HG03571 (cell line): Measurements from ENCODE around the gene KCNN2.

Source experiments
- ATAC-seq: cut with Tn5 transposase; IDR thresholded peaks from one replicate; pipeline ENCODE4 v1.9.1; 2021; ENCODE audit not compliant: unreplicated experiment

KCNN2 gene

GRCh38 chr5:114362197-114362976, 517 bp downstream of the KCNN2 start:
- ATAC-seq: no peak

GRCh38 chr5:114362977-114363761, 1.3 kb downstream of the KCNN2 start:
- ATAC-seq: no peak

GRCh38 chr5:114363837-114364236, 2.0 kb downstream of the KCNN2 start:
- ATAC-seq: no peak

GRCh38 chr5:114367029-114367428, 5.2 kb downstream of the KCNN2 start:
- no peak for ATAC-seq

- no peak for ATAC-seq
Measured at GRCh38 chr5:114369680-114370417, 8.0 kb downstream of the KCNN2 start.

GRCh38 chr5:114377050-114377844, 15.4 kb downstream of the KCNN2 start:
- no peak for ATAC-seq

- no peak for ATAC-seq
Measured at GRCh38 chr5:114377946-114378345, 16.1 kb downstream of the KCNN2 start.

GRCh38 chr5:114380721-114381120, 18.9 kb downstream of the KCNN2 start:
- ATAC-seq: no peak

GRCh38 chr5:114387433-114387832, 25.6 kb downstream of the KCNN2 start:
- ATAC-seq: no peak

GRCh38 chr5:114390431-114390830, 28.6 kb downstream of the KCNN2 start:
- ATAC-seq: no peak

- ATAC-seq: no peak
Measured at GRCh38 chr5:114391321-114391720, 29.5 kb downstream of the KCNN2 start.

- no peak for ATAC-seq
Measured at GRCh38 chr5:114393159-114393558, 31.3 kb downstream of the KCNN2 start.

GRCh38 chr5:114402206-114402605, 40.3 kb downstream of the KCNN2 start:
- ATAC-seq: no peak

GRCh38 chr5:114407783-114408182, 45.9 kb downstream of the KCNN2 start:
- ATAC-seq: no peak

- ATAC-seq: no peak
Measured at GRCh38 chr5:114408847-114409246, 47.0 kb downstream of the KCNN2 start.

- no peak for ATAC-seq
Measured at GRCh38 chr5:114411380-114411931, 49.6 kb downstream of the KCNN2 start.

- no peak for ATAC-seq
Measured at GRCh38 chr5:114412510-114413171, 50.8 kb downstream of the KCNN2 start.

- ATAC-seq: no peak
Measured at GRCh38 chr5:114415760-114416159, 53.9 kb downstream of the KCNN2 start.

GRCh38 chr5:114416254-114416653, 54.4 kb downstream of the KCNN2 start:
- ATAC-seq: no peak

- ATAC-seq: no peak
Measured at GRCh38 chr5:114417519-114417918, 55.6 kb downstream of the KCNN2 start.
